GM13977 (cell line): ENCODE measurements around the gene ORAI1.
"Not testable (repeated sequence)": the region's sequence is repeated elsewhere in the genome, so short reads cannot be mapped to it uniquely, and the experiment has no call there.

ENCODE experiments used
- DNase-seq: peaks from one replicate; pipeline ENCODE4 v3.0.0; 2012; ENCODE audit warnings: low spot score
- CTCF ChIP-seq: IDR thresholded peaks from 2 replicates; pipeline ENCODE4 v1.5.1; 2012; ENCODE audit warnings: mild to moderate bottlenecking, control low read depth; ENCODE audit not compliant: insufficient read depth; ENCODE audit errors: extremely low read depth, missing control alignments
- in situ Hi-C: fragments of 300-500 bp; cut with MboI; formaldehyde crosslinking; loops from one replicate; pipeline ENCODE4 v1.12.0; 2022; ENCODE audit warnings: low sequenced_read_pairs, low pct_unique_long_range_greater_than_20kb, mixed read lengths, inconsistent platforms; ENCODE audit not compliant: unreplicated experiment

The ORAI1 gene

GRCh38 chr12:121663610-121663929 is 37.2 kb downstream of the ORAI1 start:
- in situ Hi-C loops = loop anchor here (25.0 kb wide), 1 partner anchor 326 kb away; no protein-coding TSS in a partner anchor
- TF ChIP-seq CTCF = no peak
- no peak for DNase-seq

- DNase-seq = not testable (repeated sequence)
- in situ Hi-C loops = loop anchor here (25.0 kb wide), 1 partner anchor 330 kb away; no protein-coding TSS in a partner anchor
Measured at GRCh38 chr12:121666829-121667228, 40.5 kb downstream of the ORAI1 start.

GRCh38 chr12:121668750-121669520 is 42.6 kb downstream of the ORAI1 start:
- peak; percentile 41 for DNase-seq
- peak; percentile 60 for TF ChIP-seq CTCF
- in situ Hi-C loops = loop anchor here (25.0 kb wide), 1 partner anchor 332 kb away; no protein-coding TSS in a partner anchor

- no peak for TF ChIP-seq CTCF
- in situ Hi-C loops = loop anchor here (25.0 kb wide), 1 partner anchor 332 kb away; no protein-coding TSS in a partner anchor
- DNase-seq = no peak
Measured at GRCh38 chr12:121669521-121669900, 43.2 kb downstream of the ORAI1 start, which contains the start of gene MORN3. TSS of gene MORN3 (minus strand) at chr12:121669654. CDS start at chr12:121669483, 171 bp downstream.

- DNase-seq = peak; percentile 24
- TF ChIP-seq CTCF = no peak
- in situ Hi-C loops = loop anchor here (10.0 to 25.0 kb wide), 2 partner anchors 48 to 336 kb away; partner anchors contain the start of gene ORAI1
Measured at GRCh38 chr12:121673013-121673511, 46.7 kb downstream of the ORAI1 start.

- no peak for DNase-seq
- TF ChIP-seq CTCF = no peak
- in situ Hi-C loops = loop anchor here (10.0 kb wide), 1 partner anchor 51 kb away; the partner anchor contains the start of gene ORAI1
Measured at GRCh38 chr12:121676190-121676589, 49.9 kb downstream of the ORAI1 start.

GRCh38 chr12:121678305-121678704 is 52.0 kb downstream of the ORAI1 start:
- in situ Hi-C loops = loop anchor here (10.0 kb wide), 1 partner anchor 54 kb away; the partner anchor contains the start of gene ORAI1
- DNase-seq = no peak
- TF ChIP-seq CTCF = no peak
